Hepatocyte (in vitro differentiated cells): ENCODE results near the gene ATOX1. TPM values are rescaled to one million over a fixed set of nuclear protein-coding genes. Genes with fewer than 3 reads are reported as not detected.

Experiments
- DNase-seq: peaks from one replicate; pipeline ENCODE4 v3.0.0-alpha.2; 2016; ENCODE audit warnings: low spot score
- H2AFZ ChIP-seq: fragments of 200-600 bp; sonication (generic); 2 replicates; pipeline ENCODE4 v1.6.0; 2016; ENCODE audit warnings: antibody characterized with exemption, mild to moderate bottlenecking
- H3K27ac ChIP-seq: fragments of 200-600 bp; sonication (generic); 2 replicates; pipeline ENCODE4 v1.5.1; 2016; ENCODE audit warnings: mild to moderate bottlenecking
- H3K27me3 ChIP-seq: fragments of 200-600 bp; sonication (generic); 2 replicates; pipeline ENCODE4 v1.6.1; 2016
- H3K36me3 ChIP-seq: fragments of 200-600 bp; sonication (generic); replicated peaks from 2 replicates; pipeline ENCODE4 v1.5.1; 2016; ENCODE audit warnings: low read depth; ENCODE audit not compliant: insufficient read depth
- H3K4me1 ChIP-seq: fragments of 200-600 bp; sonication (generic); 2 replicates; pipeline ENCODE4 v1.5.1; 2016; ENCODE audit warnings: mild to moderate bottlenecking, moderate library complexity; ENCODE audit not compliant: insufficient read depth
- H3K4me2 ChIP-seq: fragments of 200-600 bp; sonication (generic); 2 replicates; pipeline ENCODE4 v1.6.0; 2016
- H3K4me3 ChIP-seq: fragments of 200-600 bp; sonication (generic); 2 replicates; pipeline ENCODE4 v1.5.1; 2016; ENCODE audit warnings: mild to moderate bottlenecking
- H3K79me2 ChIP-seq: fragments of 200-600 bp; sonication (generic); 2 replicates; pipeline ENCODE4 v1.6.0; 2017; ENCODE audit warnings: mild to moderate bottlenecking
- H3K9me2 ChIP-seq: fragments of 200-600 bp; sonication (generic); replicated peaks from 2 replicates; pipeline ENCODE4 v1.6.0; 2017; ENCODE audit warnings: mild to moderate bottlenecking; ENCODE audit not compliant: insufficient read depth
- H3K9me3 ChIP-seq: fragments of 200-600 bp; sonication (generic); 2 replicates; pipeline ENCODE4 v1.5.1; 2016; ENCODE audit warnings: low read depth, mild to moderate bottlenecking
- H4K20me1 ChIP-seq: fragments of 200-600 bp; sonication (generic); 2 replicates; pipeline ENCODE4 v1.6.0; 2016; ENCODE audit warnings: mild to moderate bottlenecking; ENCODE audit not compliant: insufficient read depth, poor library complexity, severe bottlenecking
- EZH2 ChIP-seq: fragments of 200-600 bp; sonication (generic); IDR thresholded peaks from 2 replicates; pipeline ENCODE4 v1.6.1; 2016; ENCODE audit warnings: antibody characterized with exemption, mild to moderate bottlenecking, borderline replicate concordance
- EZH2phosphoT487 ChIP-seq: fragments of 200-600 bp; sonication (generic); IDR thresholded peaks from one replicate; pipeline ENCODE4 v1.6.1; 2018; ENCODE audit warnings: antibody characterized with exemption, mild to moderate bottlenecking, low read depth, moderate library complexity; ENCODE audit not compliant: unreplicated experiment, severe bottlenecking
- WGBS: methylation state at CpG from one replicate; pipeline ENCODE4 v1.1.6; 2016; ENCODE audit warnings: low lambda C conversion rate; ENCODE audit errors: missing lambda C conversion rate; 5-methylcytosine and 5-hydroxymethylcytosine counted together
- polyA plus RNA-seq: library from polyadenylated mRNA; unstranded; fragments of >200 nt; fragmentation: Nextera tagmentation; extraction: Ambion mirVana; gene quantifications from 2 replicates; pipeline ENCODE4 v1.2.1, GENCODE V29; 2016
- total RNA-seq: library from RNA; depleted of rRNA; stranded (reverse); fragments of >200 nt; gene quantifications from 2 replicates; pipeline ENCODE4 v1.2.3, GENCODE V29; 2014
- TF ChIP-seq, protein P1 (sequence below): fragments of 200-600 bp; sonication (generic); IDR thresholded peaks from 2 replicates; pipeline ENCODE4 v1.5.1; 2016; ENCODE audit warnings: antibody characterized with exemption, mild to moderate bottlenecking; ENCODE audit not compliant: poor library complexity

ATOX1 gene
- total and polyA plus RNA-seq, 2 experiments from 2014 or later = 112 to 348 TPM

- 78% methylated on average over 8 of the region's 8 CpGs for WGBS
- H3K27me3 ChIP-seq = no peaks in the 10 kb centered on the region
- TF ChIP-seq, protein P1, sequence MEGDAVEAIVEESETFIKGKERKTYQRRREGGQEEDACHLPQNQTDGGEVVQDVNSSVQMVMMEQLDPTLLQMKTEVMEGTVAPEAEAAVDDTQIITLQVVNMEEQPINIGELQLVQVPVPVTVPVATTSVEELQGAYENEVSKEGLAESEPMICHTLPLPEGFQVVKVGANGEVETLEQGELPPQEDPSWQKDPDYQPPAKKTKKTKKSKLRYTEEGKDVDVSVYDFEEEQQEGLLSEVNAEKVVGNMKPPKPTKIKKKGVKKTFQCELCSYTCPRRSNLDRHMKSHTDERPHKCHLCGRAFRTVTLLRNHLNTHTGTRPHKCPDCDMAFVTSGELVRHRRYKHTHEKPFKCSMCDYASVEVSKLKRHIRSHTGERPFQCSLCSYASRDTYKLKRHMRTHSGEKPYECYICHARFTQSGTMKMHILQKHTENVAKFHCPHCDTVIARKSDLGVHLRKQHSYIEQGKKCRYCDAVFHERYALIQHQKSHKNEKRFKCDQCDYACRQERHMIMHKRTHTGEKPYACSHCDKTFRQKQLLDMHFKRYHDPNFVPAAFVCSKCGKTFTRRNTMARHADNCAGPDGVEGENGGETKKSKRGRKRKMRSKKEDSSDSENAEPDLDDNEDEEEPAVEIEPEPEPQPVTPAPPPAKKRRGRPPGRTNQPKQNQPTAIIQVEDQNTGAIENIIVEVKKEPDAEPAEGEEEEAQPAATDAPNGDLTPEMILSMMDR = no peak
- no peak for TF ChIP-seq EZH2phosphoT487
- TF ChIP-seq EZH2 = no peak
- DNase-seq = no peak
- no peak overlapping the region for H2AFZ ChIP-seq
- H4K20me1 ChIP-seq = no peaks in the 10 kb centered on the region
- H3K36me3 ChIP-seq = no peaks in the 10 kb centered on the region
- no peaks in the 10 kb centered on the region for H3K79me2 ChIP-seq
- H3K9me3 ChIP-seq = no peaks in the 10 kb centered on the region
- peak overlapping the region; percentile 58 for H3K4me2 ChIP-seq
- H3K9me2 ChIP-seq = no peaks in the 10 kb centered on the region
- peak overlapping the region; percentile 99 for H3K27ac ChIP-seq
- H3K4me1 ChIP-seq = peaks cover 46% of the 10 kb centered on the region
- no peak overlapping the region for H3K4me3 ChIP-seq
Observed at GRCh38 chr5:151697452-151697851, 61.0 kb downstream of the ATOX1 start.

DNA sequence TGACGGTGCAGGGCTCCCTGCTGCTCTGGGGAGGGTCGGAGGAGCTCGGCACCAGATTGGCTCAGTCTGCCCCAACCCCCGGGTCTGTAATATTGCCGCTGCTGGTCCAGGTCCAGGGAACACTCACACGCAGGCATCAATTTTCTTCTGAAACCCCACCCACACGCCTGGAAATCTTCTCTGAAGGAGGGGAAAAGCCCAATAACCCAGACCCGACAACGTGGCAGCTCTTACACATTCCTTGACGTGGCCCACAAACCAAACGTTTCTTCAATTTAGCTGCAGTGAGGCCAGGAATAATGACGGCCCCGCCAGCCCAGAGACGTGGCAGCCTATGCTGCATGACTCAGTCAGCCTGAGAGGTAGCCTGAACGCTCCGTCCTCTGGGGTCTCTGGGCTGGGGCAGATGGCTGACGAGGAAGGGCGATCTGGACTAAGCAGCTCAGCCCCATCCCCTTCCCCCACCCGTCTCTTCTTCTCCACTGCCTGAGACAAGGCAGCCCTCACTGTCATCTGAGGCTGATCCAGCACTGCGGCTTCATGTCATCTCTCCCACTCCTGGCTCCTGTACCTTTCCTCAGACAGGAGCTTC lies 61.9 kb downstream of the ATOX1 start:
- Histone ChIP-seq H3K9me2 (no peaks in the 10 kb centered on the region), H3K4me3 (no peak overlapping the region), H3K4me2 (peak overlapping the region; percentile 65), H4K20me1 (no peaks in the 10 kb centered on the region), H3K27ac (peak overlapping the region; percentile 99), H3K9me3 (no peaks in the 10 kb centered on the region), H3K27me3 (no peaks in the 10 kb centered on the region), H3K4me1 (peaks cover 46% of the 10 kb centered on the region), H3K36me3 (no peaks in the 10 kb centered on the region), H2AFZ (no peak overlapping the region), H3K79me2 (no peaks in the 10 kb centered on the region)
- peak; percentile 92 for DNase-seq
- WGBS = 21% methylated on average over 19 of the region's 20 CpGs
- TF ChIP-seq EZH2phosphoT487 = no peak
- no peak for TF ChIP-seq EZH2
- TF ChIP-seq, protein P1 = no peak

DNA sequence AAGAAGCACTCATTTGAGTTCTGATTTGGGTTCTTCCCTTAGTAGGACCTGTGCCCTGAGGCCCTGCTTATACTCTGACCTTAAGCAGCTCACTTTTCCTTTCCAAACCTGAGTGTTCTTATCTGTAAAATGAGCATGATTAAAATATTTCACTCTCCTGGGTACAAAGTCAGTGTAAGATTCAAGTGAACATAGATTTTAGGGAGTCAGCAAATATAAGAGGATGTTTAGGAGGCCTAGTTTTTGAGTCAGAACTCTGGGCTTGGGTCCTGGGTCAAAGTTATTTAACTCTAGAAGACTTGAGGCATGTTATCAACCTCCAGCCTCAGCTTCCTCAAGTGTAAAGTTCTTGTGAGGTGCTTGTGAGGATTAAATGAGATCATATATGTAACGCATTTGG lies 63.0 kb downstream of the ATOX1 start:
- H3K4me1 ChIP-seq = peaks cover 43% of the 10 kb centered on the region
- H3K4me2 ChIP-seq = peak overlapping the region; percentile 65
- H4K20me1 ChIP-seq = no peaks in the 10 kb centered on the region
- no peak for TF ChIP-seq EZH2phosphoT487
- no peak for TF ChIP-seq EZH2
- TF ChIP-seq, protein P1 = no peak
- no peaks in the 10 kb centered on the region for H3K79me2 ChIP-seq
- H3K27me3 ChIP-seq = no peaks in the 10 kb centered on the region
- H3K27ac ChIP-seq = peak overlapping the region; percentile 99
- 60% methylated on average over 1 of the region's 1 CpG for WGBS
- no peak for DNase-seq
- H3K9me3 ChIP-seq = no peaks in the 10 kb centered on the region
- no peak overlapping the region for H2AFZ ChIP-seq
- H3K9me2 ChIP-seq = no peaks in the 10 kb centered on the region
- H3K36me3 ChIP-seq = no peaks in the 10 kb centered on the region
- H3K4me3 ChIP-seq = no peak overlapping the region

GRCh38 chr5:151694035-151694485 lies 64.4 kb downstream of the ATOX1 start:
- Histone ChIP-seq H2AFZ (no peak overlapping the region), H3K79me2 (no peaks in the 10 kb centered on the region), H4K20me1 (no peaks in the 10 kb centered on the region), H3K4me3 (no peak overlapping the region), H3K27ac (no peak overlapping the region), H3K9me2 (no peaks in the 10 kb centered on the region), H3K4me2 (no peak overlapping the region), H3K27me3 (no peaks in the 10 kb centered on the region), H3K36me3 (no peaks in the 10 kb centered on the region), H3K4me1 (peaks cover 30% of the 10 kb centered on the region), H3K9me3 (no peaks in the 10 kb centered on the region)
- 82% methylated on average over 3 of the region's 3 CpGs for WGBS
- no peak for DNase-seq
- TF ChIP-seq EZH2 (no peak), EZH2phosphoT487 (no peak)
- TF ChIP-seq, protein P1 = no peak
